Loucy (cell line): ENCODE results near the gene ABCC8.

Experiments used
- CTCF ChIP-seq: fragments of 200-600 bp; sonication (generic); conservative IDR thresholded peaks from 2 replicates; pipeline ENCODE4 v1.5.1; 2014; ENCODE audit warnings: mild to moderate bottlenecking, antibody characterized with exemption, low read length
- EZH2phosphoT487 ChIP-seq: fragments of 200-600 bp; IDR thresholded peaks from 2 replicates; pipeline ENCODE4 v1.6.1; 2018; ENCODE audit warnings: antibody characterized with exemption, mild to moderate bottlenecking, moderate library complexity, borderline replicate concordance

- TF ChIP-seq CTCF (peak; percentile 42), EZH2phosphoT487 (no peak)
These were observed 87.3 kb downstream of the ABCC8 start for GRCh38 chr11:17389211-17389956.
